GM18951 (cell line): ENCODE results near the gene SMIM10L1.

Experiments
- POLR2A ChIP-seq: IDR thresholded peaks from 4 replicates; pipeline ENCODE4 v1.6.1; 2011; ENCODE audit warnings: mild to moderate bottlenecking; ENCODE audit not compliant: insufficient read length, insufficient read depth; ENCODE audit errors: extremely low read depth
- in situ Hi-C: fragments of 300-500 bp; cut with MboI; formaldehyde crosslinking; loops from one replicate; pipeline ENCODE4 v1.12.0; 2022; ENCODE audit warnings: low sequenced_read_pairs, mixed read lengths, inconsistent platforms; ENCODE audit not compliant: unreplicated experiment

The SMIM10L1 gene

GRCh38 chr12:11171145-11171968 is at the start of gene SMIM10L1:
Gene SMIM10L1, plus strand, starts transcription at chr12:11171194. Its CDS starts 163 bp downstream, at chr12:11171357.
- peak; percentile 93 for TF ChIP-seq POLR2A
- in situ Hi-C loops, result no loop called here

DNA sequence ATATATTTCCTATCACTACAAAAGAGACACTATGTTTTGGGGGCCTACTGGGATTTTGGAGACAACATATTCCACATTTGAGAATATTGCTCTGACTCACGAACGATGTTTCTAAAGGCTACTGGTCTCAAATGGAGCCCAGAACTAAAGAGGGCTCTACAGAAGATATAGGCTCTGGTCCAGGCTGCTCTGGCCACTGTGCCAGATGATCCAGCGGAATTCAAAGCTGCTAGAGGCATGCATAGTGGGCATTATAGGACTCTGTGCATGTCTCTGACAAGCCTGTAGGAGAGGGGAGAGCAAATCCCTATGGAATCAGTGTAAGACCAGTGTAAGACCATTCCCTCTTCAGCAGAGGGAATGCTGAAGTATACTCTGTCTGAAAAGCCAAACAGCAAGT is 40.6 kb upstream of the SMIM10L1 start:
- in situ Hi-C loops, result no loop called here
- TF ChIP-seq POLR2A, result no peak

DNA sequence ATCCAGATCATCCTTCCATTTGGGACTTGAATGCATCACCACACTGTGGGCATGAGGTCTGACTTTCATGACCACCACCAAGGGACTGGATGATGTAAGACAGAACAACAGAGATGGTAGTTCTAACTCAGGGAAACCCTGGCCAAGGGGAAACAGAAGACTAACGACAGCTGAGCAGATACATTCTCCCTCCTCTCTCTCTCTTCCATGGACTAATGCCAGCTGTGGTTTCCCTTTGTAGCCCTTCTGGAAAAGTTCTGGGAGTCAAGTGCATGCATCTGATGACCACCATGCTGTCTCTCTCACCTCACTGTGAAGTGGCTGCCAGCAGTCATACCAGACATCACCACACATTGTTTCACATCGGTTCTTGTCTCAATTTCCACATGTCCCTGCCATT is 40.0 kb upstream of the SMIM10L1 start:
- in situ Hi-C loops, result no loop called here
- no peak for TF ChIP-seq POLR2A

- in situ Hi-C loops, result no loop called here
- TF ChIP-seq POLR2A, result no peak
Measured at GRCh38 chr12:11133162-11133561, 37.8 kb upstream of the SMIM10L1 start.

- in situ Hi-C loops, result no loop called here
- TF ChIP-seq POLR2A, result no peak
Measured at GRCh38 chr12:11133816-11134215, 37.2 kb upstream of the SMIM10L1 start.

DNA sequence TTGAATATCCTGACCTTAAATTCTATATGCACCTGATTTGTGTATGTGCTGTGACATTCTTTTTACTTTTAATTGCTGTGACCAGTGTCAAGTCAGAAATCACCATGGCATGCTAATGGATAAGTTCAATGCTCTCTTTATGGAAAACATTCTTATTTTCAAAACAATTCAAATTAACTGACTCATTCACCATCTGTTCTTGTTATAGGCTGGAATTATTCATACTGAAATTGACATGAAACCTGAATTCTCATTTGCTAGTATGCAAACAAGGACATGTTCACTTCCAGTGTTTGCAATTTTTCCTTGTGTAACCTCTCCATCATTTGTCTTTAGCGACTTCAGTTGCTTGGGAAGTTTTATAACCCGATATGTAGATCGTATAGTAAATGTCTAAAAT is 36.7 kb upstream of the SMIM10L1 start, which contains the start of gene TAS2R30:
TAS2R30 (minus strand) TSS at position 340 of the 400 bp plus-strand sequence. CDS start 400 bp downstream, outside the sequence.
- no peak for TF ChIP-seq POLR2A
- in situ Hi-C loops, result no loop called here

DNA sequence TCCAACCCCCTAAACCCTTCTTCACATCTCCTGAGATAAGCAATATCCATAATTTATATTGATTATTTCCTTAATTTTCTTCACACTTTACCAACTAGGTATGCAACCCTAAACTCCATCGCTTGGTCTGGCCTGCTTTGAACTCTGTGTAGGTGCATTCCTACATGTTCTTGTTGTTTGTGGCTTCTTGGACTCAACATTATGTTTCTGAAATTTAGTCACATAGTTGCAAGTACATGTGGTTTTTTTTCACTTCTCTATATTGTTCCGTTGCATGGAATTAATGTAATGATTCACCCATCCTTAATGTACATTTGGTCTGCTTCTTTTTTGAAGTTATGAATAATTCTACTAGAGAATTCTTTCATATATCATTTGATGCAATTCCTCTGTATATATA is 34.9 kb upstream of the SMIM10L1 start:
- no peak for TF ChIP-seq POLR2A
- in situ Hi-C loops, result no loop called here

- TF ChIP-seq POLR2A, result no peak
- in situ Hi-C loops, result no loop called here
Measured at GRCh38 chr12:11143352-11143751, 27.6 kb upstream of the SMIM10L1 start.

- in situ Hi-C loops, result no loop called here
- TF ChIP-seq POLR2A, result no peak
Measured at GRCh38 chr12:11144297-11144696, 26.7 kb upstream of the SMIM10L1 start.

DNA sequence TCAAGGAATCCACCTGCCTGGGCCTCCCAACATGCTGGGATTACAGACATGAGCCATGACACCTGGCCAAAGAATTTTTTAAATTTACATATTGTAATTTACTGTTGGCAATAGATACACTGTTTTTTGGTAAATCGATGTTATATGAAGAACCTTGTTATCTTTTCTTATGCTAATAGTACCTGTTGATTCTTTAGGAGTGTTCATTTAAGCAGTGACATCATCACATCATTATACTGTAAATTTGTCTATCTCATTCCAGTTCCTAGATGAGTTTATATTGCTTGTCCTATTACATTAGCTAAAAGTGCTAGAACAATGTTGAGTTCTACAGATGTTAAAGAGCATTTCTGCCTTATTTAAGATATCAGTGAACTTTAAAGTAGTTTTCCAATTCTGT is 23.6 kb upstream of the SMIM10L1 start:
- in situ Hi-C loops, result no loop called here
- TF ChIP-seq POLR2A, result no peak

DNA sequence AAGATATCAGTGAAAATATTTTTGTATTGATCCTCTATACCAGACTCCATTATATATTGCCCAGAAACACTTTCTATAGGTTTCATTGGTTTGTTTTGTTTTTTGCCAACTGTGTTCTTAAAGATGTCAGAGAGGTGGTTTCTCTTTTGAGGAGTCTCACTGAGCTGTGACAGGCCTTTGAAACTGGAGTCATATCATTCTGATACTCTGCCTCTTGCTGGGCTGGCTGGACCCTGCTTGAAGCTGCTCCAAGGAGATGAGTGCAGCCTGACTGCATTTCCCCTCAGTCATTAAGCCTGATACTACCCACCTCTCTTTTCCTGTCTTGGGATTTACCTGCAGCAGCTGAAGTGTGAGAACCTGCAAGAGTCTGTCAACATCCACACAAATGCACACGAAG is 20.2 kb upstream of the SMIM10L1 start:
- in situ Hi-C loops, result no loop called here
- no peak for TF ChIP-seq POLR2A

- in situ Hi-C loops, result no loop called here
- TF ChIP-seq POLR2A, result no peak
Measured at GRCh38 chr12:11152725-11153124, 18.3 kb upstream of the SMIM10L1 start.

GRCh38 chr12:11154400-11154925 is 16.5 kb upstream of the SMIM10L1 start:
- in situ Hi-C loops, result no loop called here
- TF ChIP-seq POLR2A, result no peak

GRCh38 chr12:11158885-11159444 is 12.0 kb upstream of the SMIM10L1 start:
- in situ Hi-C loops, result no loop called here
- TF ChIP-seq POLR2A, result no peak
